HepG2 (cell line): Measurements from ENCODE around the gene ZPLD1. TPM values are rescaled to one million over a fixed set of nuclear protein-coding genes. Genes with fewer than 3 reads are reported as not detected.

Experiments
- ATAC-seq: fragments of 200-7000 bp; cut with Tn5 transposase; 3 replicates; pipeline ENCODE4 v1.9.1; 2020; ENCODE audit warnings: mild to moderate bottlenecking, moderate library complexity
- BruUV-seq: library from RNA; stranded (reverse); fragments of 400-500 nt; replicated peaks from 2 replicates; lab custom pipeline; 2021; lab: Mats Ljungman, UMichigan
- CTCF ChIA-PET: fragments of 300-600 bp; formaldehyde crosslinking; extraction: SDS; loops from one replicate; lab custom pipeline; 2021; ENCODE audit warnings: low total read pairs, inconsistent platforms, low intra/inter-chr PET ratio; lab: Yijun Ruan, JAX
- POLR2A ChIA-PET: fragments of 350-600 bp; sonication (Branson Sonifier 250); formaldehyde crosslinking; loops from one replicate; lab custom pipeline; 2020; ENCODE audit warnings: antibody characterized with exemption, inconsistent platforms; lab: Yijun Ruan, JAX
- DNase-seq: peaks from one replicate; pipeline ENCODE4 v3.0.0-alpha.2; 2015; ENCODE audit warnings: low spot score
- FAIRE-seq: peaks from 3 replicates; lab custom pipeline; 2011; peaks lifted over from hg19 to GRCh38; lab: Jason Lieb, UNC
- H2AFZ ChIP-seq: one replicate; pipeline ENCODE4 v1.6.1; 2011; ENCODE audit warnings: low read length, inconsistent platforms
- H3K27ac ChIP-seq: fragments of 300-600 bp; 3 replicates; pipeline ENCODE4 v1.8.0; 2011; ENCODE audit warnings: mixed run types, mild to moderate bottlenecking, mixed read lengths, low read length, inconsistent platforms; ENCODE audit not compliant: insufficient read depth; ENCODE audit errors: extremely low read length
- H3K27me3 ChIP-seq, 2 experiments: fragments of 200-600 bp in 1 of 2; 2 replicates in 1 of 2; 3 replicates in 1 of 2; pipeline versions ENCODE4 v1.6.0 to v1.8.0; 2011; ENCODE audit warnings: low read length in 2 of 2, mild to moderate bottlenecking in 2 of 2, moderate library complexity in 2 of 2, inconsistent platforms in 1 of 2; ENCODE audit not compliant: insufficient read depth in 2 of 2, control insufficient read depth in 1 of 2
- H3K36me3 ChIP-seq, 2 experiments: fragments of 200-600 bp in 1 of 2; replicated peaks in 1 of 2; 2 replicates in 1 of 2; 3 replicates in 1 of 2; pipeline versions ENCODE4 v1.5.1 to v1.8.0; 2011; ENCODE audit warnings: low read length in 2 of 2, inconsistent platforms in 1 of 2; ENCODE audit not compliant: insufficient read depth in 2 of 2, control insufficient read depth in 1 of 2
- H3K4me1 ChIP-seq: 2 replicates; pipeline ENCODE4 v1.5.1; 2012; ENCODE audit warnings: low read length, inconsistent platforms; ENCODE audit not compliant: insufficient read depth
- H3K4me2 ChIP-seq: 2 replicates; pipeline ENCODE4 v1.6.0; 2011; ENCODE audit warnings: low read depth, low read length, inconsistent platforms
- H3K4me3 ChIP-seq, 3 experiments: fragments of 200-600 bp in 1 of 3; sonication (generic), shearing (Covaris generic) in 1 of 3; replicated peaks in 1 of 3; 2 replicates each; pipeline ENCODE4 v1.5.1; 2011 to 2016; ENCODE audit warnings: low read length in 3 of 3, inconsistent platforms in 2 of 3, low read depth in 2 of 3, mild to moderate bottlenecking in 2 of 3, control low read depth in 1 of 3, mixed read lengths in 1 of 3; ENCODE audit not compliant: insufficient read depth in 1 of 3
- H3K79me2 ChIP-seq: one replicate; pipeline ENCODE4 v1.6.1; 2011; ENCODE audit warnings: low read length, inconsistent platforms; ENCODE audit not compliant: insufficient read depth
- H3K9ac ChIP-seq: 2 replicates; pipeline ENCODE4 v1.6.0; 2011; ENCODE audit warnings: mild to moderate bottlenecking, low read depth, low read length, inconsistent platforms; ENCODE audit not compliant: insufficient read depth
- H3K9me3 ChIP-seq: 2 replicates; pipeline ENCODE4 v1.5.1; 2012; ENCODE audit warnings: mild to moderate bottlenecking, low read length
- H4K20me1 ChIP-seq: 2 replicates; pipeline ENCODE4 v1.6.0; 2011; ENCODE audit warnings: inconsistent platforms, mild to moderate bottlenecking, low read length, moderate library complexity; ENCODE audit not compliant: insufficient read depth
- AKNA ChIP-seq: sonication (generic); formaldehyde crosslinking; IDR thresholded peaks from 2 replicates; pipeline ENCODE4 v1.4.0; 2020; ENCODE audit warnings: missing genetic modification reagents, borderline replicate concordance
- ATF1 ChIP-seq: IDR thresholded peaks from 2 replicates; pipeline ENCODE4 v1.6.1; 2016; ENCODE audit warnings: mild to moderate bottlenecking, control low read depth
- BRD4 ChIP-seq: sonication (generic); formaldehyde crosslinking; IDR thresholded peaks from 2 replicates; pipeline ENCODE4 v1.4.0; 2020; ENCODE audit warnings: missing genetic modification reagents
- BRF2 ChIP-seq: sonication (generic); formaldehyde crosslinking; IDR thresholded peaks from 2 replicates; pipeline ENCODE4 v1.8.1; 2022; ENCODE audit warnings: mild to moderate bottlenecking, missing genetic modification reagents
- FOXO1 ChIP-seq: sonication (generic); formaldehyde crosslinking; IDR thresholded peaks from 2 replicates; pipeline ENCODE4 v1.4.0; 2020; ENCODE audit warnings: missing genetic modification reagents
- KAT7 ChIP-seq: IDR thresholded peaks from 2 replicates; pipeline ENCODE4 v1.6.1; 2018; ENCODE audit warnings: borderline replicate concordance, missing compliant biosample characterization
- NFKBIZ ChIP-seq: IDR thresholded peaks from 2 replicates; pipeline ENCODE4 v1.6.1; 2018; ENCODE audit warnings: missing genetic modification reagents, missing compliant biosample characterization
- NFYC ChIP-seq: IDR thresholded peaks from 2 replicates; pipeline ENCODE4 v1.6.1; 2016; ENCODE audit warnings: missing genetic modification reagents, missing compliant biosample characterization
- NR3C1 ChIP-seq: sonication (generic); formaldehyde crosslinking; IDR thresholded peaks from 2 replicates; pipeline ENCODE4 v1.4.0; 2020; ENCODE audit warnings: missing genetic modification reagents
- SMAD1 ChIP-seq: sonication (generic); formaldehyde crosslinking; IDR thresholded peaks from 2 replicates; pipeline ENCODE4 v1.4.0; 2020; ENCODE audit warnings: missing genetic modification reagents, low read depth, mild to moderate bottlenecking, borderline replicate concordance
- ZNF256 ChIP-seq: sonication (generic); formaldehyde crosslinking; conservative IDR thresholded peaks from 2 replicates; pipeline ENCODE4 v1.4.0; 2020; ENCODE audit warnings: missing genetic modification reagents
- ZNF331 ChIP-seq: sonication (generic); formaldehyde crosslinking; IDR thresholded peaks from 2 replicates; pipeline ENCODE4 v1.4.0; 2020; ENCODE audit warnings: missing genetic modification reagents
- ZNF383 ChIP-seq: sonication (generic); formaldehyde crosslinking; IDR thresholded peaks from 2 replicates; pipeline ENCODE4 v1.4.0; 2020; ENCODE audit warnings: missing genetic modification reagents, mild to moderate bottlenecking, borderline replicate concordance
- ZNF430 ChIP-seq: sonication (generic); formaldehyde crosslinking; IDR thresholded peaks from 2 replicates; pipeline ENCODE4 v1.9.0; 2021; ENCODE audit warnings: mild to moderate bottlenecking, missing genetic modification reagents
- ZNF446 ChIP-seq: sonication (generic); formaldehyde crosslinking; IDR thresholded peaks from 2 replicates; pipeline ENCODE4 v1.5.0; 2020; ENCODE audit warnings: mild to moderate bottlenecking, missing genetic modification reagents
- ZNF598 ChIP-seq: sonication (generic); formaldehyde crosslinking; IDR thresholded peaks from 2 replicates; pipeline ENCODE4 v1.5.1; 2020; ENCODE audit warnings: mild to moderate bottlenecking, missing genetic modification reagents, borderline replicate concordance
- ZNF605 ChIP-seq: sonication (generic); formaldehyde crosslinking; IDR thresholded peaks from 2 replicates; pipeline ENCODE4 v1.8.0; 2022; ENCODE audit warnings: mild to moderate bottlenecking, missing genetic modification reagents
- ZNF766 ChIP-seq: sonication (generic); formaldehyde crosslinking; IDR thresholded peaks from 2 replicates; pipeline ENCODE4 v1.5.0; 2020; ENCODE audit warnings: missing genetic modification reagents, borderline replicate concordance
- ZNF878 ChIP-seq: sonication (generic); formaldehyde crosslinking; IDR thresholded peaks from 2 replicates; pipeline ENCODE4 v1.8.1; 2023; ENCODE audit warnings: mild to moderate bottlenecking, missing genetic modification reagents, moderate library complexity
- WGBS: methylation state at CpG from one replicate; pipeline ENCODE4 v1.1.6; 2017; ENCODE audit warnings: low lambda C conversion rate; 5-methylcytosine and 5-hydroxymethylcytosine counted together
- in situ Hi-C: cut with HindIII; loops from 2 replicates; pipeline ENCODE4 v1.10.0; 2017; ENCODE audit warnings: low pct_unique_long_range_greater_than_20kb; ENCODE audit not compliant: extremely low pct_ligation_motif_present
- intact Hi-C: fragments of 100-400 bp; cut with micrococcal nuclease; formaldehyde crosslinking; loops from one replicate; pipeline ENCODE4 v1.10.0; 2022; ENCODE audit not compliant: unreplicated experiment
- polyA plus RNA-seq, 8 experiments: library from polyadenylated mRNA; depleted of rRNA in 3 of 8; stranded (reverse) in 7 of 8; unstranded in 1 of 8; fragments of >200 nt; fragmentation: Illumina TruSeq in 4 of 8; extraction: Trizol in 4 of 8; gene quantifications; 2 replicates each; pipeline versions ENCODE4 v1.2.1 to v1.2.3, GENCODE V29; 2011 to 2016; ENCODE audit warnings: low read depth in 4 of 8, missing spikeins in 1 of 8, mixed read lengths in 1 of 8; ENCODE audit not compliant: insufficient read depth in 1 of 8
- total RNA-seq, 5 experiments: library from RNA; depleted of rRNA; stranded (reverse); fragments of >200 nt; fragmentation: Illumina TruSeq; extraction: Trizol; gene quantifications; 2 replicates each; pipeline ENCODE4 v1.2.3, GENCODE V29; 2016; ENCODE audit warnings: low read depth in 1 of 5

The ZPLD1 gene
- total and polyA plus RNA-seq, 2 of the 13 experiments (the other 11 are each of a cell fraction or from before 2014, with no cell fraction given), result not detected

GRCh38 chr3:102474207-102474606 is 39.4 kb downstream of the ZPLD1 start (continued):
- no peak for TF ChIP-seq AKNA (CRISPR knock-in tag)
- no peak for TF ChIP-seq ZNF256 (CRISPR knock-in tag)
- no peak for TF ChIP-seq ZNF446 (CRISPR knock-in tag)

GRCh38 chr3:102476198-102476597 is 41.4 kb downstream of the ZPLD1 start:
- no peak overlapping the region for H2AFZ ChIP-seq
- no peaks in the 10 kb centered on the region for H3K4me1 ChIP-seq
- no peaks in the 10 kb centered on the region for H3K36me3 ChIP-seq
- H3K9me3 ChIP-seq, result no peaks in the 10 kb centered on the region
- ATAC-seq, result no peak
- ChIA-PET POLR2A (no interaction called here), CTCF (no interaction called here)
- no peaks in the 10 kb centered on the region for H4K20me1 ChIP-seq
- no TSS peak for BruUV-seq
- intact Hi-C loops (no loop called here), in situ Hi-C loops (no loop called here)
- H3K79me2 ChIP-seq, result no peaks in the 10 kb centered on the region
- TF ChIP-seq BRF2, result no peak
- TF ChIP-seq NFYC, result no peak
- no peak for TF ChIP-seq ATF1
- TF ChIP-seq NFKBIZ (CRISPR knock-in tag), result no peak
- TF ChIP-seq ZNF766 (CRISPR knock-in tag), result no peak
- TF ChIP-seq NR3C1 (CRISPR knock-in tag), result no peak
- TF ChIP-seq BRD4 (CRISPR knock-in tag), result no peak
- no peak for TF ChIP-seq ZNF605 (CRISPR knock-in tag)
- TF ChIP-seq ZNF878, result no peak
- no peak for TF ChIP-seq KAT7 (CRISPR knock-in tag)
- TF ChIP-seq ZNF331 (CRISPR knock-in tag), result no peak
- no peak for TF ChIP-seq ZNF383 (CRISPR knock-in tag)
- TF ChIP-seq ZNF598 (CRISPR knock-in tag), result no peak
- TF ChIP-seq FOXO1 (CRISPR knock-in tag), result no peak
- no peak for TF ChIP-seq ZNF430 (CRISPR knock-in tag)
- no peak for TF ChIP-seq SMAD1
- H3K4me3 ChIP-seq, result no peak overlapping the region
- DNase-seq, result no peak
- H3K27me3 ChIP-seq, result no peaks in the 10 kb centered on the region
- no peak overlapping the region for H3K9ac ChIP-seq
- no peak overlapping the region for H3K4me2 ChIP-seq
- no peak overlapping the region for H3K27ac ChIP-seq
- 2% methylated on average over 4 of the region's 4 CpGs for WGBS
- FAIRE-seq, result no peak
